ENCODE data around the gene MAGI2. TPM values are rescaled to one million over a fixed set of nuclear protein-coding genes. Genes with fewer than 3 reads are reported as not detected.

Gene MAGI2
- total and polyA plus RNA-seq, 4 donors = 0.37 to 4.1 (median 1.4) TPM

GRCh38 chr7:78350926-78351325, 1102.5 kb downstream of the MAGI2 start:
- H3K9me3 ChIP-seq (ENCODE audit: control insufficient read depth in 4 of 4, low read length in 3 of 4) = no peaks in the 10 kb centered on the region
- no peak overlapping the region for H3K27ac ChIP-seq (ENCODE audit: low read depth in 1 of 2, low read length in 2 of 2)
- no peak overlapping the region for H3K9ac ChIP-seq (ENCODE audit: low read depth in 1 of 2, low read length in 2 of 2)
- DNase-seq (ENCODE audit: low spot score) = no peak
- H3K4me3 ChIP-seq (ENCODE audit: low read depth in 1 of 3, low read length in 3 of 3) = no peak overlapping the region
- TF ChIP-seq EGR1 (IDR thresholded peaks at IDR 0.05; ENCODE audit: low read depth in 2 of 2) = no peak
- TF ChIP-seq FOXA1 (IDR thresholded peaks at IDR 0.05) = no peak
- TF ChIP-seq RAD21 (IDR thresholded peaks at IDR 0.05) = no peak
- no peak for TF ChIP-seq HNF4A (conservative IDR thresholded peaks at IDR 0.05)
- TF ChIP-seq ATF3 (IDR thresholded peaks at IDR 0.05) = no peak
- no peak for TF ChIP-seq CTCF (IDR thresholded peaks at IDR 0.05; ENCODE audit: low read depth, low read length, missing input control)
- no peak for TF ChIP-seq FOXA2 (IDR thresholded peaks at IDR 0.05)
- no peak for TF ChIP-seq JUND (IDR thresholded peaks at IDR 0.05)
- no peak for TF ChIP-seq ZBTB33 (IDR thresholded peaks at IDR 0.05)
- no peak for TF ChIP-seq MAX (IDR thresholded peaks at IDR 0.05)
- TF ChIP-seq REST (IDR thresholded peaks at IDR 0.05) = no peak
- no peak for TF ChIP-seq SP1 (IDR thresholded peaks at IDR 0.05)
- no peak for TF ChIP-seq TAF1 (conservative IDR thresholded peaks at IDR 0.05)
- no peak for TF ChIP-seq HNF4G (IDR thresholded peaks at IDR 0.05)
- no peak for TF ChIP-seq NR2F2 (IDR thresholded peaks at IDR 0.05)
- no peak for TF ChIP-seq RXRA (IDR thresholded peaks at IDR 0.05)
- H3K27me3 ChIP-seq (ENCODE audit: control insufficient read depth in 4 of 4, insufficient read depth in 4 of 4, low read length in 3 of 4) = no peaks in the 10 kb centered on the region
- WGBS = 45% methylated on average over 3 of the region's 3 CpGs
- no peaks in the 10 kb centered on the region for H3K4me1 ChIP-seq (ENCODE audit: control insufficient read depth in 4 of 4, insufficient read depth in 4 of 4, low read length in 3 of 4)
- H3K36me3 ChIP-seq (ENCODE audit: control insufficient read depth in 4 of 4, insufficient read depth in 3 of 4, low read depth in 1 of 4, low read length in 3 of 4) = no peaks in the 10 kb centered on the region

- Histone ChIP-seq H3K36me3 (ENCODE audit: control insufficient read depth in 4 of 4, insufficient read depth in 3 of 4, low read depth in 1 of 4, low read length in 3 of 4) (no peaks in the 10 kb centered on the region), H3K9ac (ENCODE audit: low read depth in 1 of 2, low read length in 2 of 2) (no peak overlapping the region), H3K9me3 (ENCODE audit: control insufficient read depth in 4 of 4, low read length in 3 of 4) (no peaks in the 10 kb centered on the region), H3K4me1 (ENCODE audit: control insufficient read depth in 4 of 4, insufficient read depth in 4 of 4, low read length in 3 of 4) (no peaks in the 10 kb centered on the region), H3K27ac (ENCODE audit: low read depth in 1 of 2, low read length in 2 of 2) (no peak overlapping the region), H3K4me3 (ENCODE audit: low read depth in 1 of 3, low read length in 3 of 3) (no peak overlapping the region), H3K27me3 (ENCODE audit: control insufficient read depth in 4 of 4, insufficient read depth in 4 of 4, low read length in 3 of 4) (no peaks in the 10 kb centered on the region)
- TF ChIP-seq HNF4A (conservative IDR thresholded peaks at IDR 0.05) (no peak), RXRA (IDR thresholded peaks at IDR 0.05) (no peak), ATF3 (IDR thresholded peaks at IDR 0.05) (no peak), HNF4G (IDR thresholded peaks at IDR 0.05) (no peak)
- WGBS = 56% methylated on average over 1 of the region's 1 CpG
- DNase-seq (ENCODE audit: low spot score) = no peak
These were observed 1103.1 kb downstream of the MAGI2 start for GRCh38 chr7:78350391-78350790.

All from liver (tissue), 9 donors.